HG03432 (cell line): ENCODE measurements around the gene CUL9.
A peak's percentile ranks its signal among the peaks of the same experiment; 100 is the strongest.

Experiments used
- ATAC-seq: cut with Tn5 transposase; IDR thresholded peaks from one replicate; pipeline ENCODE4 v1.9.1; 2021; ENCODE audit warnings: mild to moderate bottlenecking, moderate library complexity; ENCODE audit not compliant: unreplicated experiment

The CUL9 gene

DNA sequence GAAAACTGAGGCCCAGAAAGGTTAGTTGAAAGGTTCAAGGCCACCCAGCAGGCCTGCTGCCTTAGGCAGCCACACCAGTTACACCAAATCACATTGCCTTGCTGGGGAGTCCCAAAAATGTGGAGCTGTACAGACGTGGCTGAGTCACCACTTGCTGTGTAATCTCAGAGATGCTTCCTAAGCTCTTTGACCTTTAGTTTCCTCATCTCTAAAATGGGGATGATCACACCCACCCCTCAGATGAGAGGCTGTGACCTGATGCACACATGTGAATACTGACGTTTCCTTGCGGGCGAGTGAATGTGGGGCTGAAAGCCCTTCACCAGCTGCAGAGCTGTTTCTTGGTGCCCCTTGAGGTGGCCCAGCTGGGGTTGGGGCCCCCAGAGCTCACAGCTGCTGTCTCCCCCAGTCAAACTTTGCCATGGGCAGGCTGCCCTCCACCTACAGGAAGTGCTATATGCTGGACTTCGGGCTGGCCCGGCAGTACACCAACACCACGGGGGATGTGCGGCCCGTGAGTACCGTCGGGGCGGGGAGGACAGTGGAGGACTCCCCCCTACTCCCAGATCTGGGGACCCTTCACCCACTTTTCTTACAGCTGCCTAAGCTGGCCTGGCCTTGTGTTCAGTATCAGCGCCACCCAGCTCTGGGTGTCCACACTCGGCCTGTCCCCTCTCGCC lies 72.3 kb downstream of the CUL9 start:
- ATAC-seq: no peak

DNA sequence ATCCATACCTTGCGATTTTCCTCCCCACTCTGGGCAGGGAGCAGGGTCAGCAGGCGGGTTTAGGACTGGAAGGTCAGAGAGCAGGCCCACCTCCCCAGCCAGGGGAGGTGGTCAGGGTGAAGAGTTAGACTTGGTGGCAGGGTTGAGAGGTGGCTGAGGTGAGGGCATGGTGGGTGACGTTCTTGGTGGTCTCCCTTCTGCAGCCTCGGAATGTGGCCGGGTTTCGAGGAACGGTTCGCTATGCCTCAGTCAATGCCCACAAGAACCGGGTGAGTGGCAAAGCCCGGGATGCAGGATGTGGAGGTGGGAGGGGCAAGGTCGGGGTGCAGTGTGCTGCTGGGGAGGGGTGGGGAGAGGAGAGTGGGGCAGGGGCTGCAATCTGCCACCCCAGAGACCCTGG lies 72.8 kb downstream of the CUL9 start:
- no peak for ATAC-seq

DNA sequence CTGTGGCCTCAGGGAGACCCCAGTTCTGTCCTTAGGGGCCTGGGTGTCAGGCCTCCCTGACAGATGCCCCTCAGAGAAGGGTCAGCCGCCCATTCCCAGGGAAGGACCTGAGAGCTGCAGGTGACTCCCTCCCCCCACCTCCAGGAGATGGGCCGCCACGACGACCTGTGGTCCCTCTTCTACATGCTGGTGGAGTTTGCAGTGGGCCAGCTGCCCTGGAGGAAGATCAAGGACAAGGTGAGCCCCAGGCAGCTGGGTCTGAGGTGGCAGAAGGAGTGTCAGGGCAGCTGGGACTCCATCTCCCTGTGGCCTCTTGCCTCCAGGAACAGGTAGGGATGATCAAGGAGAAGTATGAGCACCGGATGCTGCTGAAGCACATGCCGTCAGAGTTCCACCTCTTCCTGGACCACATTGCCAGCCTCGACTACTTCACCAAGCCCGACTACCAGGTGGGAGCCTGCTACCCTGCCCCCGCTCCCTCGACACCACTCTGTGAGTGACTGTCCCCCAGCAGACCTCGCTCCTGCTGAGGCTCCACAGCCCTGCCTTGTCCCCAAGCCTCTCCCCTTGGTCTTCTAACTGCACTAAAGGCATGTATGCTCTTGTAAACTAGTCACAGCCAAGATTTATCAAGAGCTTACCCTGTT lies 73.5 kb downstream of the CUL9 start:
- no peak for ATAC-seq

DNA sequence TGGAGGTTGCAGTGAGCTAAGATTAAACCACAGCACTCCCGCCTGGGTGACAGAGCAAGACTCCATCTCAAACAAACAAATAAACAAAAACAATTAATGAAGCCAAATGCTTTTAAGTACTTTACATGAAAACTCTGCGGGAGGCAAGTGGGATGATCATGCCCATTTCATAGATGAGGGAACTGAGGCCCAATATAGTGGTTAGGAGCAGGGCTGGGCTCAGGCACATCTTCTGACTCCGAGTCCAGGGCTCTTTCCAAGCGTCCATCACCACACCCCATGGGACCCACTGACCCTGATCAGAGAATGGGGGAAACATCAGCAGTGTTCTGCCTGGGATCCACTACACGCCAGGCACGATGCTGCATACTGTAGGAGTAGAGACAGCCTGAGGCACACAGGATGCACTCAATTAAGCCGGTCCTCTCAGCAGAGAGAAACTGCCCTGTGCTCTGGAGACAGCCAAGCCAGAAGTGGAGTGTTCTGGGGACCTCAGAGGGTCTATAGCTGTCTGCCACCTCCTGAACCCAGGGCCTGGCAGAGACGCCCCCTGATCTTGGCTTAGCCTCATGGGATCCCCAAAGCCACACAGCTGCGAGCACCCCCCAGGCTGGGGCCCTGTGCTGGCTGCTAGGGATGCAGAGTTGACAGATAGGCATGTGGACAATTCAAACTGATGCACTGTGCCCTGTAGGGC lies 74.8 kb downstream of the CUL9 start:
- ATAC-seq: no peak

DNA sequence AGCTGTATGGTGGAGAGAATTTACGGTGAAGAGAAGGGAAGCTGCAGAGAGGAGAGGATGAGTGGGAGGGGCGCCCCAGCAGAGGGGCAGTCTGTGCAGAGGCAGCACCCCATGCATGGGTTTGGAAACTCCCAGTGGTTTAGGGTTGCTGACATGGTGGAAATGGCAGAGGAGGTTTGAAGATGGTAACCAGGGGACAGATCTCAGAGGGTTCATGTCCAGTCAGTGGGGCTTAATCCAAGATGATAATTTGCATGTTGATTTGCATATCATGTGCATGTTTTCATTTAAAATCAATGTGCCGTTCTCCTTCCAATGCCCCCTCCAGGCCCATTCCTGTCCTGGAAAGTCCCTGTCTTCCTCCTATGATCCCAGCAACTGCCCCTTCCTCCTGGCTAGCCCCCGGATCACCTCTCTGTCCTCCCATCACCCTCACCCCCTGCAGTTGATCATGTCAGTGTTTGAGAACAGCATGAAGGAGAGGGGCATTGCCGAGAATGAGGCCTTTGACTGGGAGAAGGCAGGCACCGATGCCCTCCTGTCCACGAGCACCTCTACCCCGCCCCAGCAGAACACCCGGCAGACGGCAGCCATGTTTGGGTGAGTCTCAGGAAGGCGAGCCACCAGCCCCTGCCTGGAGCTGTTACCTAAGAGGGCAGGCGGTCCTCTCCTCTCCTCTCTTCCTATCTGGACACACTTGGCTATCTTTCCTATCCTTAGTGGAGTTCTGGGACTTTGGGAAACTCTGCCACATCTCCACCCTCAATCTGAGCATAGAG lies 75.6 kb downstream of the CUL9 start:
- ATAC-seq: no peak

DNA sequence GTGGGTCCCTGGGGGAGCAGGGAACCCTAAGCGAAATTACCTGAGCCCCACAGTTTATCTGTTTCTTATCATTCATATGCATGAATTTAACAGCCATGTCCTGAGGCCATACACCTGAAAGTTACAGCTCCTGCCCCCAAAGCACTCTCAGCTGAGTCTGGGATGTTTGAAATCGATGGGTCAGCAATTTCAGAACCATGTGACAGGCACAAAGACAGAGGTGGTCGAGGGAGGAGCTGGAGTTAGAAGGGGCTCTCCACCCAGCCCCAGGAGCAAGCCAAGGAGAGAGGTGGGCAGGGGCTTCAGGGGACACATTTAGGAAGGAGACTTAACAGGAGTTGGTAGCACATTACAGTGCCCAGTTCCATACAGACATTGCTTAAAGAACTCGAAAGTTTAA lies 76.2 kb downstream of the CUL9 start:
- ATAC-seq: no peak

DNA sequence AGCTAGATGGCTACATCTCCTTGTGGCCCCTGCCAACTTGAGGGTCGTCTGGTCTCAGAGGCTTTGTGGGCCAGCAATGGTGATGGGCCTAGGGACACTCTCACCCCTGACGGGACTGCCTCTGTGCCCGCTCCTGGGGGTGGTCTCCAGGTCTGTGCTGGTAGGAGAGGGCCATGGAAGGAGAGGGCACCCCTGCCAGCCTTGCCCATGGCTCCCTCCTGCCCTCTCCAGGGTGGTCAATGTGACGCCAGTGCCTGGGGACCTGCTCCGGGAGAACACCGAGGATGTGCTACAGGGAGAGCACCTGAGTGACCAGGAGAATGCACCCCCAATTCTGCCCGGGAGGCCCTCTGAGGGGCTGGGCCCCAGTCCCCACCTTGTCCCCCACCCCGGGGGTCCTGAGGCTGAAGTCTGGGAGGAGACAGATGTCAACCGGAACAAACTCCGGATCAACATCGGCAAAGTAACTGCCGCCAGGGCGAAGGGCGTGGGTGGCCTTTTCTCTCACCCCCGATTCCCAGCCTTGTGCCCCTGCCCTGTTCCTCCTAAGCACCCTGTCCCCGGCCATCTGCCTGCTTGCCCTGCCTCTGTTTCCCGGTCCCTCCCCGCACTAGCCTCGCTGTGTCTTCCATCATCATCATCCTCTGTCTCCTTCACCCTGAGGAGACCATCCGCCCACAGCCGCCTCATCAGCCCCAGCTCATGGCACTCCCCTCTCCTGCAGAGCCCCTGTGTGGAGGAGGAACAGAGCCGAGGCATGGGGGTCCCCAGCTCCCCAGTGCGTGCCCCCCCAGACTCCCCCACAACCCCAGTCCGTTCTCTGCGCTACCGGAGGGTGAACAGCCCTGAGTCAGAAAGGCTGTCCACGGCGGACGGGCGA lies 77.1 kb downstream of the CUL9 start:
- no peak for ATAC-seq

DNA sequence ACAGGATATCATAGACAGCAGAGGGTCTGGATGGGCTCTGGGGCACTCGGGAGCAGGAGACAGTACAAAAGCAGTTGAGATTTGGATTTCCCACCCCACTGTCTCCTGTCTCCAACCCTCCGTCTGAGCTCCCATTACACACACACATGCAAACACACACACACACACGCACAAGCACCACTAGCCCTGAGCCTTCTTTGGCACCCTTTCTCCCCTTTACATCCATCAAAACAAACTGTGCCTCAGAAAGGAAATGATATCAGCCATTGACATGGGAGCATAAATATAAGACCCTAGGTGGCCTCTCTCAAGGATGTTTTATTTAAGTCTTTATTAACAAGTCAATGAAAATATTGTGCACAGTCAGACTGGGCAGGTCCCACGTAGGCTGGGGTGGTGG lies 78.8 kb downstream of the CUL9 start:
- ATAC-seq: no peak

DNA sequence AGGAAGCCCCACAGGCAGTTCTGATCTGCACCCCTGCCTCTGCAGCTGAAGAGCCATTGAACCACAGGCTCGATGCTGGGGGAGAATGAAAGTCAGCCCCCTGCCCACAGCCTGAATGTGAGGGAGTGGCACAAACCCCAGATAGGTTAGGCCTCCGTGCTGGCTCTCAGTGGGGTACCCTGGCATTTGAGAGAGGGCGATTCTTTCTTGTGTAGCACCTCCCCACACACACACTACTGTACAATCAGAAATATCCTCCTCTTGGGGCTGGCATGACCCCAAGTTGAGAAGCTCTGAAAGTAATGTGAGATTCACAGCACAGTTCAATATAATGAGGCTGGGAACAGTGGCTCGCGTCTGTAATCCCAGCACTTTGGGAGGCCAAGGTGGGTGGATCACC lies 79.2 kb downstream of the CUL9 start:
- no peak for ATAC-seq

DNA sequence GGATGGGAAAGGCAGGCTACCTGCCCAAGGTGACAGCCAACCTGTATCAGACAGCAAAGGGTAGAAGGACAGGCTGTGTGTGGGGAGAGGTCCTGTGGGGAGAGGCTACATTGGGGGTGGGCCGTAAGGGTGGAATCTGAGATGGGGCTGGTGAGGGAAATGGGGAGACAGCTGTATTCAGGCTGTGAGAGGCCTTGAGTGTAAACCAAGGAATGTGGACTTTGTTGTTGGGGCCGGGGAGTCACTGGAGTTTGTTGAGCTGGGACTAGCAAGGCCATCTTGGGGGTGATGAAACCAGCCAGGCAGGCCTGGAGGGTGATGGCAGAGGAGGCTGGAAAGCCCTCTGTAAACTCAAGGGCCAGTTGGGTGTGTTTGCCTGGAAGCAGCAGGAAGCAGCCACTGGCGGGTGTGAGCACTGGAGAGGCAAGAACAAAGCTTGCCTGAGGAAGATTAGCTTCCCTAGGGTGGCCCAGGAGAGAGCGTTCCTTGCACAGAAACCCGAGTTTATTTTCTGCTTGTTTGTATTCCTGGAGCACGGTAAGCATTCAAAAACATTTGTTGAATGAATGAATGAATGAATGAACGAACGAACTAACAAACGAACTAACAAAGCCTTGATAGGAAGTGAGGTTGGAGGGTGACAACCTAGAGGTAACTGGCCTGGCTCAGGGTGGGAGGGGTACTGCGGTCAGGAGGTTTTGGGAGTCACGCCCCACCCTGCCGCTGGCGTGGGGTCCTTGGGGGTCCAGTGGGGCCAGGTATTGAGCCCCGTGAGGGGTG lies 80.2 kb downstream of the CUL9 start:
- no peak for ATAC-seq

DNA sequence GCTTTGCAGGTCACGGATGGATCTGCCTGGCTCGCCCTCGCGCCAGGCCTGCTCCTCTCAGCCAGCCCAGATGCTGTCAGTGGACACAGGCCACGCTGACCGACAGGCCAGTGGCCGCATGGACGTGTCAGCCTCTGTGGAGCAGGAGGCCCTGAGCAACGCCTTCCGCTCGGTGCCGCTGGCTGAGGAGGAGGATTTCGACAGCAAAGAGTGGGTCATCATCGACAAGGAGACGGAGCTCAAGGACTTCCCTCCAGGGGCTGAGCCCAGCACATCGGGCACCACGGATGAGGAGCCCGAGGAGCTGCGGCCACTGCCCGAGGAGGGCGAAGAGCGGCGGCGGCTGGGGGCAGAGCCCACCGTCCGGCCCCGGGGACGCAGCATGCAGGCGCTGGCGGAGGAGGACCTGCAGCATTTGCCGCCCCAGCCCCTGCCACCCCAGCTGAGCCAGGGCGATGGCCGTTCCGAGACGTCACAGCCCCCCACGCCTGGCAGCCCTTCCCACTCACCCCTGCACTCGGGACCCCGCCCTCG lies 80.9 kb downstream of the CUL9 start:
- ATAC-seq: no peak

DNA sequence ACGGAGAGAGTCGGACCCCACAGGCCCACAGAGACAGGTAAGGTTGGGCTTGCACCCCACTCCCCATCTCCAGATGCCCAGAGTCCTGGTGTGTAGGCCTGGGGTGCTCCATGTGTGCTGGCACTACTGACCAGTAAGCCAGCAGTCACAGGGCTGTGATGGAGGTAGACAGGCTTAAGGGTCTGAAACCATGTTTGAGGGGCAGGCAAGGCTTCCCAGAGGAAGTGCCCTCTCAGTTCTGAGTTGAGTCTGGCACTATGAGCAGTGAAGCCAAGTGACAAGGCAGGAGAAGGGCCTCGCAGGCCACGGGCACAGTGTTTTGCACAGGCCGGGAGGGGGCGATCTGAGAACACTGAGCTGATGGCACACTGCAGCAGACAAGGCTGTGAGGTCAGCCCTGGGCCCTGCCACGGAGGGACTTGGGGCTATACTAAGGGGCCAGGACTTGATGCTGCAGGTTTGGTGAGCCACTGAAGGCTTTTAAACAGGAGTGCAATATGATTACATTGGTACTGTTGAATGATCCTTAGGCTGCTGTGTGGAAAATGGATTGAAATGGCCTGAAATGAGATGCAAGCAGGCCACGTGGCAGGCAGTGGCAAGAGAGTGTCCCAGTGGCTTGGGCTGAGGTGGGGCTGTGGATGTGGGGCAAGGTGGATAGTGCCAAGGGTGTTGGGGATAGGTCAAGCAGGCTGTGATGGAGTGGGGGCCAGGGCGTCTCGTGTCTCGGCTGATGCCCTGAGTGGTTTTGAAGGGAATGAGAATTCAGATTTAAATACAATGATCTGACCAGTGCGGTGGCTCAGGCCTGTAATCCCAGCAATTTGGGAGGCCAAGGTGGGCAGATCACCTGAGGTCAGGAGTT lies 81.5 kb downstream of the CUL9 start:
- ATAC-seq: peak; percentile 83

DNA sequence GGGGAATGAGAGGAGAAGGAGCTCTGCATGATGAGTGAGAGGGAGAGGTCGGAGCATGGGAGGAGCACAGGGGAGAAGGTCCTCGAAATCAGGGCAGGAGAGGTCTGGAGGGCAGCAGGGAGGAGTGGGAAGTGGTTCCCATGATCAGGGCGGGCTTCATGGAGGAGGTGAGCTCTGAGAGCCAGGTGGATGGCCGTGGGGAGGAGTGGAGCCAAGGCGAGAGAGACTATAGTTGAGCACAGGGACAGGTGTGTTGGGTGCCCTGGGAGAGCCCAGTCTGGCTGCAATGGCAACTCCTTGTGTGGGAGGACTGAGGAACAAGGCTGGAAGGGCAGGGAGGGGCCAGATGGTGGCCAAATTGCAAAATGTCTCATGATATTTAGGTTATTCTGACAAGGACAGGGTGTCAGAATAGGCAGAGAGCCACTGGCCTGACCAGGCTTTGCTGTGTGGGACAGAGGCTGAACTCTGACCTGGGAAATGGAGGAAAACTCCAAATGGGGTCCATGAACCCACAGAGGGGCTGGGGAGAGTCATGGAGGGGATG lies 82.7 kb downstream of the CUL9 start:
- no peak for ATAC-seq

DNA sequence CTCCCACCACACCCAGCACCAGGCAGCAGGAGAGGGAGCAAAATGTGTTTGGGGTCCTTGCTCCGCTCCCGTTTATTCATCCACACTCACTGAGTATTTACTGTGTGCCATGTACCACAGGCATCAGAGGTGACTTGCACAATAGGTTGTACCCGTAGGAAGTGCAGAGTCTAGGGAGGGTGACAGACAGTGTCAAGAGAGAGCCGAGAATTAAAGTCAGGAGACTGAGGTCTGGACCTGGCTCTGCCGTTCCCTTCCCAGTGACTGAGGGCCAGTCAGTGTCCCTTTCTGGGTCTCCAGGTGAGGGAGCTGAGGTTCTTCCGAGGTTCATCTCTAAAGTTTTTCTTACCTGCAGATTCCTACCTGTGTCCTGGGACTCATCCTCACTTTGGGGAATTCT lies 83.6 kb downstream of the CUL9 start:
- no peak for ATAC-seq

DNA sequence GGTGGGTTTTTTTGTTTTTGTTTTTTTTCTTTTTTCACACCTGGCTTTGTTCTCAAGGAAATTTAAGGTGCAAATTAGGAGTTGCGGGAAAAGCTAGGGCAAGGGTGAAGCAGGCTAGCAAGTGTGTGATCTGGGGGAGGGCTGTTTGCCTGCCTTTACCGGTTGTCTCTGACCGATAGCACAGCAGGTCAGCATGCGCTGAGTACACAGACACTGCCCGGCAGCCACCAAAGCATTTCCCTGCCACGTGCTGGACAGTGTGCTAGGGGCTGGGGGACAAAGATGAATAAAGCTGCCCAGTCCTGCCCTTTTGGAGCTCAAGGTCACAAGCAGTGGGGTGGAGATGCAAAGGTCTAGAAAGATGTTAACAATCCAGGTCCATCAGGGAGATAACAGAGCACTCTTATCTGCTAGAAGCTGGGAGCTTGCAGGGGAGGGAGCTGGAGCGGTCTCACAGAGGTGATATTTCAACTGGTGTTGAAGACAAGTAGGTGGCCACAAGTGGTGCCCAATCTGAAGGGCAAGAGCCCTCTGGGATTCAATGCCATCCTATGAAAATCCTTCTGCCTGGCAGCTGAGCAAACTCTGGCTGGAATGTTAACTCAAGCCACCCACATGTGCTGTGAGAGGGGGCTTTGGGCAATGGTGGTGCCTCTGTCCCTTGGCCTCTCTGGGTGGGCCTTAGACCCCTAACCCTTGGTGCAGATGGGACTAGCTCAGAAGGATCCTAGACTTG lies 85.8 kb downstream of the CUL9 start:
- no peak for ATAC-seq

DNA sequence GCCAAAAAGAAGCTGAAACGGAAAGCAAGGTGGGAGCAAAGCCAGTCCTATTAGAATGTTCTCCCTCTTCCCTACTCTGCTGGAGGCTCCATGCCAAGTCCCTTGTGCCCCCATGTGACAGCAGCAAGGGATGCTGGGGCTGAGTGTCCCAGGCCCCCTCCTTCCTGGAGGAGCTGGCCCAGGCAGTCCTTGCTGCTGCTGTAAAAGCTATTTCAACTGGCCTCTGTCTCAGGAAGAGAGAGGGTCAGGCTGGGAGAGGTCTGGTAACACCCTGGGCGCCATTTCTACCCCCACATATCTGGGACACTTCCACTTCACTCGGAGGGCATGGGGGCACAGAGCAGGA lies 86.3 kb downstream of the CUL9 start:
- ATAC-seq: no peak

DNA sequence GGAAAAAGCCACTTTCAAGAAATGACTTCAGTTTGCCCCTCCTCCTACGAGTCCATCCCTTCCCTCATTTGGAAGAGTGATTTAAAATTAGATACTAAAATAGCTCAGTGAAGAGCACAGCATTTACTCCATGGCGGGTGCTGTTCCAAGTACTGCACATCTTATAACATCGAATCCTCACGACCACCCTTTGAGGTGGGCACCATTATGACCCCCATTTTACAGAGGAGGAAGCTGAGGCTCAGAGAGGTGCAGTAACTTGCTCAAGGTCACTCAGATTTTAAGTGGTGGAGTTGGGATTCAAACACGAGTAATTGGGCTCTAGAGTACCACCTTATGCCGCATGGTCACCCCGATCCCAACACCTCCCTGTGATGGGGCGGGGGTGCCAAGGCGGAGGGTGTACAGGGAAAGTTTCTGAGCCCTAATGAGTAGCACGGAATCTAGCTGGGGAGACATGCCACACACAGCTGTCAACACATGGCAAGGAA lies 86.8 kb downstream of the CUL9 start:
- no peak for ATAC-seq
